Neuron (in vitro differentiated cells): ENCODE measurements around the gene NCF4.

Source experiments
- H2AFZ ChIP-seq: one replicate; pipeline ENCODE4 v1.6.1; 2013; ENCODE audit warnings: low read depth, mild to moderate bottlenecking, inconsistent platforms, low read length, moderate library complexity
- H3K27me3 ChIP-seq: one replicate; pipeline ENCODE4 v1.6.1; 2013; ENCODE audit warnings: low read length; ENCODE audit not compliant: insufficient read depth
- H3K36me3 ChIP-seq: one replicate; pipeline ENCODE4 v1.6.1; 2013; ENCODE audit warnings: low read length; ENCODE audit not compliant: insufficient read depth
- H3K4me1 ChIP-seq: one replicate; pipeline ENCODE4 v1.6.1; 2013; ENCODE audit warnings: low read length; ENCODE audit not compliant: insufficient read depth
- H3K4me3 ChIP-seq: 2 replicates; pipeline ENCODE4 v1.5.1; 2013; ENCODE audit warnings: mild to moderate bottlenecking, low read length, moderate library complexity
- H3K9me3 ChIP-seq: one replicate; pipeline ENCODE4 v1.6.1; 2013; ENCODE audit warnings: low read length

The NCF4 gene

DNA sequence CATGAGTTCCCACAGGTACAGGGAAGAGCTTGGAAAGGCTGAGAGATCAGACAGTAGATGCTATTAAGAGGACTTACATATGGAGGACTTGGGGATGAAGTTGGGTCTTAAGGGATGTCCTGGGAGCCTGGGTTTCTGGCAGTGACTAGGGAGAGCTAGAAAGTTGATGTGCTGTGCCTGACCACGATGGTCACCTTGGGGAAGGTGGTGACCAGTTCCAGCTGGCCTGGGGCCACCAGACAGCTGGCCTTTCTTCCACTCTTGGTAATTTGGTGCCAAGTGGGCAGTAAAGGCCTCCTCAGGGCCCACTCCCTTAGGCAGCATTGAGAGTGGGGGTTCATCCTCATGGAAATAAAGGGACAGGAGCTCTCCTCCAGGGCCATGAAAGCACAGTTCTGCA lies 38.7 kb downstream of the NCF4 start:
- Histone ChIP-seq H3K9me3 (no peaks in the 10 kb centered on the region), H3K27me3 (peaks cover 3% of the 10 kb centered on the region), H2AFZ (no peak overlapping the region), H3K36me3 (no peaks in the 10 kb centered on the region), H3K4me1 (no peaks in the 10 kb centered on the region), H3K4me3 (no peak overlapping the region)

DNA sequence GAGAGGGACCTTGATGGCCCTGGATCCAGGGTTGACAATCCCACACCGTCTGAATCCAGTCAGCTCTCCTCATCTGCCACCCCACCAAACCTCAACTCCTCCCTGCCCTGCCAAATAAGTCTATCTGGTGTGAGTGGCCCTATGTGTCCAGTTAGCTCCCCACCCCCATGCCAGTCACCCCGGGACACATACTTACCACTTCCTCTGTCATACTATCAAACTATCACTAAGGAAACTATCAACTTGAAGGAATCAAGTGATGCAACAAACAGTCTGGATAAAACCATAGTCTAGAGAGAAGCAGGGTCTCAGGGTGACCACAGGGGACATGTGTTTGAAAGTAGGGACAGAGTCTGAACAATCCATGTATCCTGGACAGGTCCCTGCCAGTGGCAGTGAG lies 39.4 kb downstream of the NCF4 start:
- Histone ChIP-seq H2AFZ (no peak overlapping the region), H3K36me3 (no peaks in the 10 kb centered on the region), H3K4me3 (no peak overlapping the region), H3K27me3 (peaks cover 3% of the 10 kb centered on the region), H3K4me1 (no peaks in the 10 kb centered on the region), H3K9me3 (no peaks in the 10 kb centered on the region)

DNA sequence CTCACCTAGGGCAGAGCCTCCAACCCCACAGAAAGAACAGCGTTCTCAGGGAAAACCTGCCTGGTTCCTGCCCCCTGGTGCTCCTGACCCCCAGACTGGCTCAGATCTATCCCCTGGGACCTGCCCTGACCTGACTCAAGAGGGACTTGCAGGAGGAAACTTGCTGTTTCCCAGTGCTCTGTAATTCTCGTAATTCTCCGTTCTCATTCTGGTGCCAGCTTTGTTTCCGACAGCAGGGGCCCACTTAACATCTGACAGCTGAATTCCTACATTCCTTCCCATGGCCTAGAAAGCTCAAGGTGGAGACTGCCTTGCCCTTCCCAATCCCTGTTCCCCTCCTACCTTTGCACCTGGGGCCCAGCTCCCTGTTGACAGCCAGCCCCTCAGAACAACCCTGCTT lies 40.1 kb downstream of the NCF4 start:
- H3K4me1 ChIP-seq = no peaks in the 10 kb centered on the region
- peaks cover 3% of the 10 kb centered on the region for H3K27me3 ChIP-seq
- no peaks in the 10 kb centered on the region for H3K36me3 ChIP-seq
- H3K9me3 ChIP-seq = no peaks in the 10 kb centered on the region
- no peak overlapping the region for H2AFZ ChIP-seq
- no peak overlapping the region for H3K4me3 ChIP-seq

DNA sequence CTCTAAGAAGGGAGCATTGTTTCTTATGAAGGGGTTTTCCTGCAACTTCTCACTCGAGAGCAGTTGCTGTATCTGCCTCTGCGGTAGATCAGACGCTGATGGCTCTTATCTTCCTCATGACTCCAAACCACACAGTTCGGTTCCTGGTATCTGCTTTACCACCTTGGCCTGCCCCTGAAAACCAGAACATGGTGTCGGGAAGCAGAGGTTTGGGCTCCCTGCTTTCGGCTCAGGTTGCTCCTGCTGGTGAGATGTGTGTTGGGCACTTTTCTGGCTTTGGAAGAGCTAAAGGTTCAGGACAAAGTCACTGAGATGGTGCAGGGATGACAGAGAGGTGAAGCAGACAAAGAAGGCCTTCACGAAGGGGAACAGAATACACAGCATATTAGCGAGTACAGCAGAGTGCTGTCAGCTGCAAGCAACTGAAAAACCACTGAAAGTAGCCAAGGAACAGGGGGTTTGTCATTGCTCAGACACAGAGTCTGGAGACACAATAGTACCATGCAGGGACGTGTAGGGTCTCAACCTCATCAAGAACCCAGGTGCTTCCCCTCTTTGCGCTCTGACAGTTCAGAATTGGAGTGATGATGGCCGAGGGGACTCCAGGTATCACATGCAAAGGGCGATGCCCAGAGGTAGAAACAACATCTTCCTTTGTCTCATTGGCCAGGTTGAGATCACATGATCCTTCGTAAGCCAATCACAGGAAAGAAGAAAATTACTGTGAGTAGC lies 40.8 kb downstream of the NCF4 start:
- no peaks in the 10 kb centered on the region for H3K9me3 ChIP-seq
- no peak overlapping the region for H2AFZ ChIP-seq
- no peaks in the 10 kb centered on the region for H3K4me1 ChIP-seq
- no peaks in the 10 kb centered on the region for H3K36me3 ChIP-seq
- H3K4me3 ChIP-seq = no peak overlapping the region
- peaks cover 3% of the 10 kb centered on the region for H3K27me3 ChIP-seq

DNA sequence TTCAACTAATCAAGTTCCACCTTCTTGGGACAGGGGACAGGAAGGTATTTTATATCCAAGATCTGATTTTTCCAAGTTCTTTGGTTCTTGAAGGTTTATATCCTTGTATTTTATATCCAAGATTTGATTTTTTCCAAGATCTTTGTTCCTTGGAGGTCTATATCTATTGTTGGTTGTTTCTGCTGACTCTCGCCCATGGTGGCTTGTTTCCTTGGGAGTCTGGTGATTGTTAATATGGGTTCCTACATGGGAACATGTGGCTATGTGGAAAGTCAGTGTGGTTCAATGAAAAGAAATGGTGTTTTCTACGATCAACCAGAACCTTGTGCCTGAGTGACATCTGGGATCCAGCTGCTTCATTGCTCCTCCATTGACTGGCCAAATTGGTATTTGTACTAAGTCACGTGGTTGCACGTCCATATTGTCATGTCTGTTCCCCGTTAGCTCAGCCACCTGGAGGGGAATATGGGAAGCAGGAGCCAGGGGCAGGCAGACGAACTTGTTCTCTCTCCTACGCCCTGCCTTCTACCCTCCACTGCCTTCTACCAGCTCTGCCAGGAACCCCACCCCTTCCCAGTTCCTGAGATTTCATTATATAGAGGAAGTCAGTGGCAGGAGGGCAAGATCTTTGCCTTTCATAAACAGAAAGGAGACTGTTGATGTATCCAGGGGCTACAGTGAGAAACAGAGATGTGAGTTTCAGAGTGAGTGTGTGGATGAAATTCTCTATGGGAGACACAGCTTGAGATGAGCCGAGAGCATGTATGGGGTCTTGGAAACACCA lies 41.5 kb downstream of the NCF4 start:
- peaks cover 3% of the 10 kb centered on the region for H3K27me3 ChIP-seq
- no peaks in the 10 kb centered on the region for H3K36me3 ChIP-seq

DNA sequence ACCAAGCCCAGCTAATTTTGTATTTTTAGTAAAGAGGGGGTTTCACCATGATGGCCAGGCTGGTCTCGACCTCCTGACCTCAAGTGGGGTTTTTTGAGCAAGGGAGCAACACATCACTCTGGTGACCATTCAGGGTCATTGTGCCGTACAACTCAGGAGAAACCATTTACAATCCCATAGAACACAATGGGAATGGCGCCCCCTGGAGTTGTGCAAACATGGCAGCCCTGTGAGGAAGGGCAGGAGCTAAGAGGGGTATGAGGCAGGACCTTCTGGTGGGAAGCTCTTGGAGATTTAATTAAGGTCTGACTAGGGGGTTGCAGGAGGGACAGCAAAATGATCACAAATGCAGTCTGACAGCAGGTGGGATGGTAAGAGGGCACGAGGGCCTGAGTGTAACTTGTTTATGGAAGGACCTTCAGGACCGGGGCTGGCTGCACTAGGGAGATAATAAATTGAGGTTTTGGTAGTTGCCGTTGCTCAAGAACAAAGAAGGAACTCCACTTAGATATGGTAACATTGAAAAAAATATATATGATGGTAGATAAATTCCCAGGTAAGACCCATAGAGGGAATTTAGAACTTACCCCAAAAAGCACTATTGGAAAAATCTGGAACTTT lies 43.6 kb downstream of the NCF4 start:
- H3K4me1 ChIP-seq = no peaks in the 10 kb centered on the region
- H3K9me3 ChIP-seq = no peaks in the 10 kb centered on the region
- no peaks in the 10 kb centered on the region for H3K36me3 ChIP-seq
- H3K27me3 ChIP-seq = no peaks in the 10 kb centered on the region
- H2AFZ ChIP-seq = no peak overlapping the region
- no peak overlapping the region for H3K4me3 ChIP-seq

More for the DNA sequence above, 41.5 kb downstream of the NCF4 start:
- Histone ChIP-seq H3K4me1 (no peaks in the 10 kb centered on the region), H2AFZ (no peak overlapping the region), H3K4me3 (no peak overlapping the region), H3K9me3 (no peaks in the 10 kb centered on the region)

DNA sequence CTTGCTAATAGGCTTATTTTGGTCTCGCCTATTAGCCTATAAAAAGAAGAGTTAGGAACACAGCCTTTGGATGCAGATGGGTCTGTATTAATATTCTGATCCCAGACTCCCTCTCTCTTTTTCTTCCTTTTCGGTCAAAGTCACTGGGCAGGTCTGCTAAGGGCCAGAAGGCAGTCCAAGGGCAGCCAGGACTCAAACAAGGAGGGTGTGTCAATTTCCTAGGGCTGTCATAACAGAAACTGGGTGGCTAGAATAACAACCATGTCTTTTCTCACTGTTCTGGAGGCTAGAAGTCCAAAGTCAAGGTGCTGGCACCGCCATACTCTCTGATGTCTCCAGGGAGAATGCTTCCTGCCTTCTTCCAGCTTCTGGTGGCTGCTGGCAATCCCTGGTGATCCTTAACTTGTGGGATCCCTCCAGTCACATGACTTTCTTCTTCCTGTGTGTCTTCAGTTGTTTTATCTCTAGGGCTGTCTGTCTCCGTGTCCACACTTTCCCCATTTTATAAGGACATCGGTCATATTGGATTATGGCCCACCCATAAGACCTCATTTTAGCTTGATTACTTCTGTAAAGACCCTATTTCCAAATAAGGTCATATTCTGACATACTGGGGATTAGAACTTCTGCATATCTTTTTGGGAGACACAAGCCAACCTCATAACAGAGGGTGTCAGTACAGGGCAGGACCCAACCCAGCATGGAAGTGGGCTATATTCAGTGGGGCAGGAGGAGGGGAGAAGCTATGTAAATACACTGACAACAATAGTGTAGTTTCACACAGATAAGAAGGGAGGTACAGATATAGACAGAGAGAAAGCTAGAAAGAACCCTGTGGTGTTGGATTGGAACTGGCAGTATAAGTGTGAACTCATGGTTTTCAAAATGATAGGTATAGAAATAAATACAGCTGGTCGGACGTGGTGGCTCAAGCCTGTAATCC lies 46.7 kb downstream of the NCF4 start:
- H3K4me3 ChIP-seq = no peak overlapping the region
- no peaks in the 10 kb centered on the region for H3K36me3 ChIP-seq
- no peaks in the 10 kb centered on the region for H3K9me3 ChIP-seq
- H2AFZ ChIP-seq = no peak overlapping the region
- H3K27me3 ChIP-seq = peaks cover 10% of the 10 kb centered on the region
- H3K4me1 ChIP-seq = no peaks in the 10 kb centered on the region

DNA sequence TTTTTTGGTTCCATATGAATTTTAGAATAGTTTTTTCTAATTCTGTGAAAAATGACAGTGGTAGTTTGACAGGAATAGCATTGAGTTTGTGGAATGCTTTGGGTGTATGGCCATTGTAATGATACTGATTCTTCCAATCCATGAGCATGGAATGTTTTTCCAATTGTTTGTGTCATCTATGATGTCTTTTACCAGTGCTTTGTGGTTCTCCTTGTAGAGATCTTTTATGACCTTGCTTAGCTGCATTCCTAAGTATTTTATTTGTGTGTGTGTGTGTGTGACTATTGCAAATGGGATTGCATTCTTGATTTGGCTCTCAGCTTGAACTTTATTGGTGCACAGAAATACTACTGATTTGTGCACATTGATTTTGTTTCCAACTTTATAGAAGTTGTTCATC lies 49.7 kb downstream of the NCF4 start:
- peaks cover 17% of the 10 kb centered on the region for H3K27me3 ChIP-seq
- H2AFZ ChIP-seq = no peak overlapping the region
- no peaks in the 10 kb centered on the region for H3K9me3 ChIP-seq
- no peaks in the 10 kb centered on the region for H3K36me3 ChIP-seq
- no peak overlapping the region for H3K4me3 ChIP-seq
- H3K4me1 ChIP-seq = no peaks in the 10 kb centered on the region

DNA sequence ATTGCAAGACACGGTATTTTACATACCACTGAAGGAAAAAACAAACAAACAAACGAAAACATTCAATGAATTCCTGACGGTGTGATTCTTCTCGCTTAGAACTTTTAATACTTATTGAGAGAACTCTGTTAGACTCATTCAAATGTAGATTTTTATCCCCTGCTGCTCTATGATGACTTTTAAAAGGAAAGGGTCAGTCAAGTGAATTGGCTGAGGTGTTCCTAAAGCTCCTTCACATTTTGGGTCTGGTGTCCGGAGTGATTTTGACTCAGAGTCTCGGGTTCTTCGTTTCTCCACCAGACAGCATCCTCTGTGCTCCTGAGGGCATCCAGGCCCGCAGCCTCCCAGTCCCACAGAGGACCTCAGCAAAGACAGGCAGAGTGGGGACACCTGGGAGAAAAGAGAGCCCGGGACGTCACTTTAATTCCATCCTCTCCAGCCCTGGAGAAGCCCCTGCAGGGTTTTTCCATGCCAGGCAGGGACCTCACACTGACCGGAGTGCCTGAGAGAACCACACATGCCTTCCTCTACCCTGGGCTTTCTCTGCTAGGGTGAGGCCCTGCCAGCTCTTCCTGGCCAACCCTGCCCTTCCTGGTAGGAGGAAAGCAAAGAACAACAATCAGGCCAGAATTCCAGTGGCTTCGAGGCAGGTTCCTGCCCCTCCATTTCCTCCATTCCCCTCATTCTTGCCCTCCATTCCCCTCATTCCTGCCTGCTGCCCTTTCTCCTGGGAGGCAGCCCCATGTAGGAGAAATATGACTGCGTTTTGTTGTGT lies 51.3 kb downstream of the NCF4 start:
- Histone ChIP-seq H3K4me1 (no peaks in the 10 kb centered on the region), H3K4me3 (no peak overlapping the region), H2AFZ (no peak overlapping the region), H3K9me3 (no peaks in the 10 kb centered on the region), H3K36me3 (no peaks in the 10 kb centered on the region), H3K27me3 (peaks cover 19% of the 10 kb centered on the region)

DNA sequence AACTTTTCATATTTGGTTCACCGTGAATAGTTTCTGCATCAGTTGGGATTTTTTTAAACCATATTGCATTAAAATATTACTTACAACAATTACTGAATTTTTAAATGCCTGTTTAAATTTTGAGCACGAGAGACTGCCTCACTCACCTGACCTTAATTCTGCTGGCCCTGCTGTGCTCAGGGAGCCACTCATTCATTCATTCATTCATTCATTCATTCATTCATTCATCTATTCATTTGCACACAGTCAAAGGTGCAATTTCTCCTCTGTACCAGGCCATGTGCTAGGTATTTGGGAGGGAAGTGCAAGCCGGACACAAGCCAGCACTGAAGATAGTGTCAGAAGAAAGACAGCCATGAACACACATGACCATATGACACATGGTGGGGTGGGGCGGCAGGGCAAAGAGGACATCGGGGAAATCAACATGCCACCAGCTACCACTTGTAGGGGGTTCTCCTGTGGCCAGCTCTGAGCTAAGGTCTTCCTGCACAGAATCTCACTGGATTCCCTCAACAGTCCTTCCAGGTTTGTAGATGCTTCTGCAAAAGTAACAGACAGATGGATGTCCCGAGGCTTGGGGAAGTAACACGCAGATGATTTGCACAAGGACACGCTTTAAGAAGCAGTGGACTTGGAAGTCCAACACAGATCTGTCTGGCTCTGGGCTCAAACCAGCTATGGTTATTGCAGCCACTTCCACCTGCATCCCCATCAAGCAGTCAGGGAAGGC lies 52.1 kb downstream of the NCF4 start:
- Histone ChIP-seq H3K9me3 (no peaks in the 10 kb centered on the region), H3K4me1 (no peaks in the 10 kb centered on the region), H2AFZ (no peak overlapping the region), H3K36me3 (no peaks in the 10 kb centered on the region), H3K4me3 (no peak overlapping the region), H3K27me3 (peaks cover 19% of the 10 kb centered on the region)

DNA sequence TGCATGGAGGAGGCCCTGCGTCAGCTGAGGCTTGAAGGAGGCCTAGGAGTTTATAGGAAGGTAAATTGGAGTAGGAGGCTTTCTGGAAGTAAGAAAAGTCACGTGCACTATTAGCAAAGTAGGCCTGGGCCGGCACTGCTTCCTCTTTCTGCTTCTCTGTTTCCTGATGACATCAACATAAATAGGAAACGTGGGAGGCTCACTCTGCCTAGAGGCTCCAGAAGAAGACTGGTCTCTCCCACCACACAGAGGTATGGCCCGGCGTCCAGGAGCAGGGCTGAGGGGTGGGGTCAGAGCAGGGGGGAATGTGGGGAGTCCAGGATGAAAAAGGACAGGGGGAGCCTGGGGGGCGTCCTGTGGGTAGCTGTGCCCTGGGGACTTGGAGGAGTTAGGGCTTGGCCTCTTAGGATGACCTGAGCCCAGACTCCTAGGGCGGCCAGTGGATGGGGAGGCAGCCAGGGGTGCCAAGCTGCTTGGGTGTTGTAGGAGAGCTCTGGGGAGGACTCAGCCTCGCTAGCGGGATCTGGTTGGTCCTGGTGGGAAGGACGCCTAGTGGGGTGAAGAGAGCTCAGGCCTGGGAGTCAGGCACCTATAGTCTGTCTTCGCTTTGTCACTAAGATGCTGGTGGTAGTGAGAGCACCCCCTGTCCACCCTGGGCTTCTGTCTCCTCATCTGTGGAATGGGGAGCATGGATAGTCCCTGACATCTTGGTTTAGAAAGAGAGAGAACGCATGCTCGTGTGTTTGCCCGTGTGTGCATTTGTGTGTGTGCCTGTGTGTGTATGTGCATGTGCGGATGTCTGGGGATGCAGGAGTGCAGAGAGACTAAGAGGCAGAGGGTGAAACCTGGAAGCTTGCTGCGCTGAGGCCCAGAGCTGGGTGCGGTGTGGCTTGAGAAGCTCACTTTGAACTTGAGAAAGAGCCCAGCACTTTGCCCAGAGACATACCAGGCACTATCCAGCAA lies 52.9 kb downstream of the NCF4 start, which contains the start of gene CSF2RB:
Gene CSF2RB (plus strand): TSS at position 202 of the 963 bp plus-strand sequence. CDS start 8,580 bp downstream, outside the sequence.
- no peaks in the 10 kb centered on the region for H3K4me1 ChIP-seq
- peaks cover 19% of the 10 kb centered on the region for H3K27me3 ChIP-seq
- no peak within 1 kb of the TSS for H2AFZ ChIP-seq
- H3K36me3 ChIP-seq = no peaks in the 10 kb centered on the region
- no peak within 1 kb of the TSS for H3K4me3 ChIP-seq
- no peaks in the 10 kb centered on the region for H3K9me3 ChIP-seq
